HEK293 (cell line): ENCODE data around the gene THOC1.

Source experiments
- CTCF ChIA-PET: fragments of 350-600 bp; formaldehyde crosslinking; extraction: SDS; loops from one replicate; lab custom pipeline; 2021; ENCODE audit warnings: antibody characterized with exemption; lab: Yijun Ruan, JAX
- POLR2A ChIA-PET: fragments of 300-600 bp; formaldehyde crosslinking; extraction: SDS; loops from one replicate; lab custom pipeline; 2020; ENCODE audit warnings: antibody characterized with exemption, inconsistent platforms; lab: Yijun Ruan, JAX
- H3K27ac ChIP-seq: fragments of 200-500 bp; sonication (Bioruptor generic); 2 replicates; pipeline ENCODE4 v1.5.1; 2014; ENCODE audit warnings: low read depth, low read length, control low read depth, inconsistent platforms; ENCODE audit errors: extremely low read depth
- H3K36me3 ChIP-seq, 2 experiments: fragments of 200-500 bp in 1 of 2; sonication (Bioruptor generic) in 1 of 2; 1 replicate in 1 of 2; 2 replicates in 1 of 2; pipeline ENCODE4 v1.5.1; 2014 to 2017; ENCODE audit warnings: inconsistent platforms in 2 of 2, low read length in 2 of 2; ENCODE audit not compliant: control insufficient read depth in 2 of 2, insufficient read depth in 1 of 2
- H3K4me1 ChIP-seq: fragments of 200-500 bp; sonication (Bioruptor generic); 2 replicates; pipeline ENCODE4 v1.5.1; 2014; ENCODE audit warnings: mild to moderate bottlenecking, low read length, inconsistent platforms; ENCODE audit not compliant: control insufficient read depth, insufficient read depth
- H3K4me3 ChIP-seq: 2 replicates; pipeline ENCODE4 v1.5.1; 2011; ENCODE audit warnings: low read depth, mild to moderate bottlenecking, control low read depth, low read length, moderate library complexity
- H3K9me3 ChIP-seq: fragments of 200-500 bp; sonication (Bioruptor generic); 2 replicates; pipeline ENCODE4 v1.5.1; 2014; ENCODE audit warnings: low read depth, low read length, inconsistent platforms; ENCODE audit not compliant: control insufficient read depth, insufficient read depth
- BCL6B ChIP-seq: fragments of 450-650 bp; formaldehyde crosslinking; IDR thresholded peaks from 2 replicates; pipeline ENCODE4 v1.5.1; 2017; ENCODE audit warnings: missing biosample characterization, missing genetic modification characterization
- FEZF1 ChIP-seq: fragments of 450-650 bp; formaldehyde crosslinking; IDR thresholded peaks from 2 replicates; pipeline ENCODE4 v1.5.1; 2016; ENCODE audit warnings: missing biosample characterization, missing genetic modification characterization
- OSR2 ChIP-seq: fragments of 450-650 bp; formaldehyde crosslinking; IDR thresholded peaks from 2 replicates; pipeline ENCODE4 v1.5.1; 2016; ENCODE audit warnings: missing biosample characterization, missing genetic modification characterization
- PRDM1 ChIP-seq: fragments of 450-650 bp; formaldehyde crosslinking; IDR thresholded peaks from 2 replicates; pipeline ENCODE4; 2016; ENCODE audit warnings: missing biosample characterization, missing genetic modification characterization
- PRDM10 ChIP-seq: fragments of 450-650 bp; formaldehyde crosslinking; IDR thresholded peaks from 2 replicates; pipeline ENCODE4 v1.5.1; 2016; ENCODE audit warnings: missing biosample characterization, missing genetic modification characterization
- ZBTB49 ChIP-seq: fragments of 450-650 bp; formaldehyde crosslinking; IDR thresholded peaks from 2 replicates; pipeline ENCODE4 v1.5.1; 2016; ENCODE audit warnings: missing biosample characterization, missing genetic modification characterization, low read depth
- ZFP69B ChIP-seq: fragments of 450-650 bp; formaldehyde crosslinking; IDR thresholded peaks from 2 replicates; pipeline ENCODE4 v1.5.1; 2016; ENCODE audit warnings: missing biosample characterization, missing genetic modification characterization
- ZNF362 ChIP-seq: fragments of 450-650 bp; formaldehyde crosslinking; IDR thresholded peaks from 2 replicates; pipeline ENCODE4 v1.5.1; 2016; ENCODE audit warnings: missing biosample characterization, missing genetic modification characterization
- ZNF366 ChIP-seq: fragments of 450-650 bp; formaldehyde crosslinking; conservative IDR thresholded peaks from 2 replicates; pipeline ENCODE4 v1.5.1; 2016; ENCODE audit warnings: missing biosample characterization, missing genetic modification characterization
- ZNF423 ChIP-seq: fragments of 450-650 bp; formaldehyde crosslinking; IDR thresholded peaks from 2 replicates; pipeline ENCODE4 v1.5.1; 2016; ENCODE audit warnings: missing biosample characterization, missing genetic modification characterization
- ZNF558 ChIP-seq: fragments of 450-650 bp; formaldehyde crosslinking; IDR thresholded peaks from 2 replicates; pipeline ENCODE4 v1.5.1; 2016; ENCODE audit warnings: missing biosample characterization, missing genetic modification characterization
- ZNF580 ChIP-seq: fragments of 450-650 bp; formaldehyde crosslinking; IDR thresholded peaks from 2 replicates; pipeline ENCODE4 v1.5.1; 2016; ENCODE audit warnings: missing biosample characterization, missing genetic modification characterization

The THOC1 gene

GRCh38 chr18:183769-184168, 84.1 kb downstream of the THOC1 start:
- Histone ChIP-seq H3K9me3 (no peaks in the 10 kb centered on the region), H3K27ac (no peak overlapping the region), H3K4me1 (peaks cover 19% of the 10 kb centered on the region), H3K36me3 (peaks cover 33 to 63% of the 10 kb centered on the region in 2 experiments)
- CTCF ChIA-PET: no interaction called here
- TF ChIP-seq OSR2 (0 out of 2 replicates have a peak, but pooled peaks have one; percentile 26), PRDM1 (tag by site-specific recombination) (peak; percentile 71), BCL6B (tag by site-specific recombination) (no peak), PRDM10 (0 out of 2 replicates have a peak, but pooled peaks have one; percentile 33), ZFP69B (no peak), FEZF1 (tag by site-specific recombination) (peak; percentile 69), ZNF580 (peak; percentile 81; the same call in 1 of the 2 replicates)
- TF ChIP-seq, all 188 proteins: peak for 5
- H3K4me3 ChIP-seq: no peak overlapping the region
- POLR2A ChIA-PET: interaction anchor here (1.1 kb wide), 1 partner anchor 11 kb away, joined by 4 read pairs; no protein-coding TSS in a partner anchor

GRCh38 chr18:181711-182110, 86.1 kb downstream of the THOC1 start:
- H3K36me3 ChIP-seq: peaks cover 38 to 64% of the 10 kb centered on the region in 2 experiments
- TF ChIP-seq ZNF558 (tag by site-specific recombination) (peak; percentile 86), ZNF423 (no peak), ZBTB49 (tag by site-specific recombination) (no peak)
- H3K4me1 ChIP-seq: peaks cover 13% of the 10 kb centered on the region
- no peaks in the 10 kb centered on the region for H3K9me3 ChIP-seq
- CTCF ChIA-PET: no interaction called here
- no peak overlapping the region for H3K4me3 ChIP-seq
- H3K27ac ChIP-seq: no peak overlapping the region
- POLR2A ChIA-PET: no interaction called here

- H3K9me3 ChIP-seq: no peaks in the 10 kb centered on the region
- peaks cover 33 to 51% of the 10 kb centered on the region in 2 experiments for H3K36me3 ChIP-seq
- H3K4me1 ChIP-seq: peaks cover 13% of the 10 kb centered on the region
- POLR2A ChIA-PET: interaction anchor here (0.9 kb wide), 1 partner anchor 21 kb away, joined by 5 read pairs; the partner anchor contains the start of gene USP14
- no peak overlapping the region for H3K4me3 ChIP-seq
- CTCF ChIA-PET: interaction anchor here (1.1 to 1.5 kb wide), 2 partner anchors 13 to 16 kb away, joined by 4 to 6 read pairs; no protein-coding TSS in a partner anchor
- TF ChIP-seq ZNF366 (tag by site-specific recombination): no peak
- 0 out of 2 replicates have a peak, but pooled peaks have one; percentile 30 for TF ChIP-seq ZNF362 (tag by site-specific recombination)
- H3K27ac ChIP-seq: no peak overlapping the region
These were observed 88.3 kb downstream of the THOC1 start for GRCh38 chr18:179499-179898.
